Type B pancreatic cell (in vitro differentiated cells): Measurements from ENCODE around the gene WDR37. TPM values are rescaled to one million over a fixed set of nuclear protein-coding genes. Genes with fewer than 3 reads are reported as not detected.

Source experiments
- DNase-seq: peaks from one replicate; pipeline ENCODE4 v3.0.0; 2021; ENCODE audit warnings: mixed read lengths; ENCODE audit not compliant: unreplicated experiment; ENCODE audit errors: extremely low spot score
- H3K27ac Mint-ChIP-seq: 2 replicates; pipeline ENCODE4 v1.8.0; 2021; ENCODE audit warnings: mild to moderate bottlenecking, mixed read lengths
- H3K27me3 Mint-ChIP-seq: 2 replicates; pipeline ENCODE4 v1.8.0; 2021; ENCODE audit warnings: mixed read lengths
- H3K36me3 Mint-ChIP-seq: 2 replicates; pipeline ENCODE4 v1.8.0; 2021; ENCODE audit warnings: mixed read lengths
- H3K4me1 Mint-ChIP-seq: one replicate; pipeline ENCODE4 v1.8.0; 2021; ENCODE audit warnings: mixed read lengths; ENCODE audit not compliant: unreplicated experiment
- H3K4me3 Mint-ChIP-seq: 2 replicates; pipeline ENCODE4 v1.8.0; 2021; ENCODE audit warnings: mild to moderate bottlenecking, mixed read lengths
- H3K9me3 Mint-ChIP-seq: 2 replicates; pipeline ENCODE4 v1.8.0; 2021; ENCODE audit warnings: mixed read lengths
- CTCF ChIP-seq: fragments of 200-600 bp; sonication (generic); conservative IDR thresholded peaks from 2 replicates; pipeline ENCODE4 v1.5.0; 2021; ENCODE audit warnings: antibody characterized with exemption, mild to moderate bottlenecking
- total RNA-seq: library from RNA; stranded (reverse); gene quantifications from 2 replicates; pipeline ENCODE4 v1.2.1, GENCODE V29; 2021; ENCODE audit warnings: low replicate concordance

WDR37 gene
- total RNA-seq, 1 donor from 2014 or later: 16.2 TPM

GRCh38 chr10:1172256-1172984 lies 116.2 kb downstream of the WDR37 start:
- Mint-ChIP-seq H3K36me3 (no peaks in the 10 kb centered on the region), H3K27me3 (peaks cover 12% of the 10 kb centered on the region), H3K4me1 (no peaks in the 10 kb centered on the region), H3K4me3 (no peak overlapping the region), H3K27ac (no peak overlapping the region), H3K9me3 (no peaks in the 10 kb centered on the region)
- no peak for DNase-seq
- TF ChIP-seq CTCF: no peak

- Mint-ChIP-seq H3K27me3 (peaks cover 14% of the 10 kb centered on the region), H3K4me3 (no peak overlapping the region), H3K36me3 (no peaks in the 10 kb centered on the region), H3K27ac (no peak overlapping the region), H3K4me1 (no peaks in the 10 kb centered on the region), H3K9me3 (no peaks in the 10 kb centered on the region)
- no peak for DNase-seq
- no peak for TF ChIP-seq CTCF
Observed at GRCh38 chr10:1173091-1173490, 116.9 kb downstream of the WDR37 start.

GRCh38 chr10:1174022-1174421 lies 117.8 kb downstream of the WDR37 start:
- Mint-ChIP-seq H3K27ac (no peak overlapping the region), H3K4me1 (no peaks in the 10 kb centered on the region), H3K9me3 (no peaks in the 10 kb centered on the region), H3K4me3 (no peak overlapping the region), H3K36me3 (no peaks in the 10 kb centered on the region), H3K27me3 (peaks cover 14% of the 10 kb centered on the region)
- no peak for TF ChIP-seq CTCF
- no peak for DNase-seq

GRCh38 chr10:1175956-1176565 lies 119.9 kb downstream of the WDR37 start:
- H3K27me3 Mint-ChIP-seq: peaks cover 17% of the 10 kb centered on the region

GRCh38 chr10:1177936-1178335 lies 121.8 kb downstream of the WDR37 start:
- Mint-ChIP-seq H3K9me3 (no peaks in the 10 kb centered on the region), H3K4me3 (no peak overlapping the region), H3K4me1 (peaks cover under 1% of the 10 kb centered on the region), H3K27me3 (peaks cover 6% of the 10 kb centered on the region), H3K27ac (no peak overlapping the region), H3K36me3 (no peaks in the 10 kb centered on the region)
- DNase-seq: no peak
- TF ChIP-seq CTCF: no peak

More at GRCh38 chr10:1175956-1176565, 119.9 kb downstream of the WDR37 start:
- Mint-ChIP-seq H3K27ac (no peak overlapping the region), H3K4me3 (no peak overlapping the region), H3K36me3 (no peaks in the 10 kb centered on the region), H3K4me1 (no peaks in the 10 kb centered on the region), H3K9me3 (no peaks in the 10 kb centered on the region)
- TF ChIP-seq CTCF: no peak
- DNase-seq: no peak
